Measurements from ENCODE around the gene NRM.

Gene NRM

GRCh38 chr6:30679765-30680535 lies 10.8 kb downstream of the NRM start:
- TF ChIP-seq PRDM6 (tag by site-specific recombination; IDR thresholded peaks at IDR 0.05) (no peak), ZNF621 (tag by site-specific recombination; IDR thresholded peaks at IDR 0.05) (no peak)
- H3K4me3 ChIP-seq (ENCODE audit: low read depth, low read length): no peak overlapping the region
- peaks cover 19 to 34% of the 10 kb centered on the region in 2 experiments; a peak in 2 of 3 replicates for H3K36me3 ChIP-seq (ENCODE audit: control insufficient read depth in 2 of 2, insufficient read depth in 1 of 2, low read length in 2 of 2)
- POLR2A ChIA-PET: interaction anchor here (0.8 to 7.6 kb wide), 9 partner anchors 7 to 205 kb away, joined by 3 to 120 read pairs (median 6); partner anchors contain the start of genes DDR1, MDC1 and TUBB
- no peaks in the 10 kb centered on the region for H3K9me3 ChIP-seq (ENCODE audit: control insufficient read depth, insufficient read depth, low read depth, low read length)
- CTCF ChIA-PET: interaction anchor here (0.6 to 19.6 kb wide), 27 partner anchors 7 to 414 kb away, joined by 3 to 692 read pairs (median 5); partner anchors contain the start of genes MDC1, NRM, TUBB and VARS2
- H3K27ac ChIP-seq (ENCODE audit: extremely low read depth, low read depth, low read length): no peak overlapping the region
- peaks cover 19% of the 10 kb centered on the region for H3K4me1 ChIP-seq (ENCODE audit: control insufficient read depth, insufficient read depth, low read length)

GRCh38 chr6:30678964-30679726 lies 11.6 kb downstream of the NRM start:
- no peaks in the 10 kb centered on the region for H3K9me3 ChIP-seq (ENCODE audit: control insufficient read depth, insufficient read depth, low read depth, low read length)
- H3K36me3 ChIP-seq (ENCODE audit: control insufficient read depth in 2 of 2, insufficient read depth in 1 of 2, low read length in 2 of 2): peaks cover 19 to 34% of the 10 kb centered on the region in 2 experiments; a peak in 2 of 3 replicates
- ChIA-PET CTCF (interaction anchor here (0.5 to 19.6 kb wide), 54 partner anchors 8 to 894 kb away, joined by 3 to 692 read pairs (median 4); partner anchors contain the start of genes FLOT1, MDC1, MRPS18B and NRM), POLR2A (interaction anchor here (0.7 to 7.6 kb wide), 18 partner anchors 8 to 235 kb away, joined by 3 to 120 read pairs (median 4); partner anchors contain the start of genes DDR1, MDC1, TUBB and VARS2)
- peaks cover 19% of the 10 kb centered on the region for H3K4me1 ChIP-seq (ENCODE audit: control insufficient read depth, insufficient read depth, low read length)
- H3K27ac ChIP-seq (ENCODE audit: extremely low read depth, low read depth, low read length): no peak overlapping the region
- no peak overlapping the region for H3K4me3 ChIP-seq (ENCODE audit: low read depth, low read length)
- peak; percentile 30 for TF ChIP-seq ZBTB11 (tag by site-specific recombination; conservative IDR thresholded peaks at IDR 0.05; ENCODE audit: low read depth)
- TF ChIP-seq ZNF830 (tag by site-specific recombination; IDR thresholded peaks at IDR 0.05; ENCODE audit: low read depth): no peak
- no peak for TF ChIP-seq HOXD13 (CRISPR knock-in tag; IDR thresholded peaks at IDR 0.05; ENCODE audit: borderline replicate concordance)
- TF ChIP-seq ZNF645 (tag by site-specific recombination; IDR thresholded peaks at IDR 0.05): no peak
- 0 out of 2 replicates have a peak, but pooled peaks have one; percentile 52 for TF ChIP-seq ZXDB (tag by site-specific recombination; IDR thresholded peaks at IDR 0.05)
- no peak for TF ChIP-seq ZNF112 (tag by site-specific recombination; IDR thresholded peaks at IDR 0.05)
- peak; percentile 13; the same call in 1 of the 2 replicates for TF ChIP-seq GLIS2 (tag by site-specific recombination; IDR thresholded peaks at IDR 0.05)
- 0 out of 2 replicates have a peak, but pooled peaks have one; percentile 47 for TF ChIP-seq ZNF692 (tag by site-specific recombination; IDR thresholded peaks at IDR 0.05)
- TF ChIP-seq ZNF133 (tag by site-specific recombination; IDR thresholded peaks at IDR 0.05): no peak
- TF ChIP-seq ZNF311 (tag by site-specific recombination; IDR thresholded peaks at IDR 0.05; ENCODE audit: borderline replicate concordance): no peak
- TF ChIP-seq ZNF558 (tag by site-specific recombination; IDR thresholded peaks at IDR 0.05): no peak
- 0 out of 2 replicates have a peak, but pooled peaks have one; percentile 28 for TF ChIP-seq ZFP3 (tag by site-specific recombination; IDR thresholded peaks at IDR 0.05; ENCODE audit: low read depth)
- TF ChIP-seq OSR2 (tag by site-specific recombination; IDR thresholded peaks at IDR 0.05): no peak
- peak; percentile 86 for TF ChIP-seq ZBTB17 (tag by site-specific recombination; IDR thresholded peaks at IDR 0.05)
- no peak for TF ChIP-seq ZFP41 (tag by site-specific recombination; IDR thresholded peaks at IDR 0.05; ENCODE audit: borderline replicate concordance)
- TF ChIP-seq ZIC2 (tag by site-specific recombination; IDR thresholded peaks at IDR 0.05): peak; percentile 29; the same call in 1 of the 2 replicates
- no peak for TF ChIP-seq REST (tag by site-specific recombination; IDR thresholded peaks at IDR 0.05)
